Dendritic cell treated with granulocyte-macrophage colony-stimulating factor and Interleukin-4, amounts not matched to agents 40 ng/mL and 50 ng/mL, for 4 days (primary cell): ENCODE data around the gene IGFBP3.

Experiments
- H3K27ac Mint-ChIP-seq: one replicate; pipeline ENCODE4 v1.8.0; 2022; ENCODE audit warnings: mild to moderate bottlenecking, mixed read lengths
- H3K27me3 Mint-ChIP-seq: one replicate; pipeline ENCODE4 v1.8.0; 2022; ENCODE audit warnings: mild to moderate bottlenecking, mixed read lengths
- H3K36me3 Mint-ChIP-seq: one replicate; pipeline ENCODE4 v1.8.0; 2022; ENCODE audit warnings: low read depth, mixed read lengths
- H3K4me1 Mint-ChIP-seq: one replicate; pipeline ENCODE4 v1.8.0; 2022; ENCODE audit warnings: low read depth, mixed read lengths
- H3K4me3 Mint-ChIP-seq: one replicate; pipeline ENCODE4 v1.8.0; 2022; ENCODE audit warnings: mild to moderate bottlenecking, moderate library complexity, mixed read lengths
- H3K9me3 Mint-ChIP-seq: one replicate; pipeline ENCODE4 v1.8.0; 2022; ENCODE audit warnings: mixed read lengths
- intact Hi-C: fragments of 100-400 bp; cut with micrococcal nuclease; formaldehyde crosslinking; loops from one replicate; pipeline ENCODE4 v1.15.0; 2022

The IGFBP3 gene

GRCh38 chr7:45893374-45893995, 27.6 kb downstream of the IGFBP3 start:
- H3K9me3 Mint-ChIP-seq: no peaks in the 10 kb centered on the region
- H3K36me3 Mint-ChIP-seq: no peaks in the 10 kb centered on the region
- no peak overlapping the region for H3K4me3 Mint-ChIP-seq
- intact Hi-C loops: no loop called here
- no peaks in the 10 kb centered on the region for H3K4me1 Mint-ChIP-seq
- H3K27me3 Mint-ChIP-seq: peaks cover 35% of the 10 kb centered on the region
- H3K27ac Mint-ChIP-seq: no peak overlapping the region

- Mint-ChIP-seq H3K27ac (no peak overlapping the region), H3K4me1 (no peaks in the 10 kb centered on the region), H3K4me3 (no peak overlapping the region), H3K9me3 (no peaks in the 10 kb centered on the region), H3K27me3 (peaks cover 45% of the 10 kb centered on the region), H3K36me3 (no peaks in the 10 kb centered on the region)
- intact Hi-C loops: no loop called here
These were observed 28.6 kb downstream of the IGFBP3 start for GRCh38 chr7:45892407-45893035.

GRCh38 chr7:45891462-45892402, 29.3 kb downstream of the IGFBP3 start:
- Mint-ChIP-seq H3K4me3 (no peak overlapping the region), H3K9me3 (no peaks in the 10 kb centered on the region), H3K4me1 (no peaks in the 10 kb centered on the region), H3K27me3 (peaks cover 50% of the 10 kb centered on the region), H3K27ac (no peak overlapping the region), H3K36me3 (no peaks in the 10 kb centered on the region)
- intact Hi-C loops: no loop called here

GRCh38 chr7:45890902-45891461, 30.1 kb downstream of the IGFBP3 start:
- Mint-ChIP-seq H3K4me1 (no peaks in the 10 kb centered on the region), H3K27ac (no peak overlapping the region), H3K36me3 (no peaks in the 10 kb centered on the region), H3K9me3 (no peaks in the 10 kb centered on the region), H3K4me3 (no peak overlapping the region), H3K27me3 (peaks cover 53% of the 10 kb centered on the region)
- intact Hi-C loops: no loop called here

- Mint-ChIP-seq H3K4me1 (no peaks in the 10 kb centered on the region), H3K9me3 (no peaks in the 10 kb centered on the region), H3K4me3 (no peak overlapping the region), H3K36me3 (no peaks in the 10 kb centered on the region), H3K27ac (no peak overlapping the region), H3K27me3 (peaks cover 50% of the 10 kb centered on the region)
- intact Hi-C loops: no loop called here
These were observed 30.8 kb downstream of the IGFBP3 start for GRCh38 chr7:45890125-45890901.

GRCh38 chr7:45889367-45890067, 31.6 kb downstream of the IGFBP3 start:
- Mint-ChIP-seq H3K27me3 (peaks cover 53% of the 10 kb centered on the region), H3K36me3 (no peaks in the 10 kb centered on the region), H3K27ac (no peak overlapping the region), H3K4me3 (no peak overlapping the region), H3K9me3 (no peaks in the 10 kb centered on the region), H3K4me1 (no peaks in the 10 kb centered on the region)
- intact Hi-C loops: no loop called here

- Mint-ChIP-seq H3K27me3 (peaks cover 48% of the 10 kb centered on the region), H3K27ac (no peak overlapping the region), H3K36me3 (no peaks in the 10 kb centered on the region), H3K4me1 (no peaks in the 10 kb centered on the region), H3K4me3 (no peak overlapping the region), H3K9me3 (no peaks in the 10 kb centered on the region)
- intact Hi-C loops: no loop called here
These were observed 32.1 kb downstream of the IGFBP3 start for GRCh38 chr7:45888993-45889366.

GRCh38 chr7:45888185-45888992, 32.7 kb downstream of the IGFBP3 start, which contains the start of gene IGFBP1:
TSS of gene IGFBP1 (plus strand) at chr7:45888488. CDS start at chr7:45888653, 165 bp downstream.
- H3K36me3 Mint-ChIP-seq: no peaks in the 10 kb centered on the region
- H3K9me3 Mint-ChIP-seq: no peaks in the 10 kb centered on the region
- no peaks in the 10 kb centered on the region for H3K4me1 Mint-ChIP-seq
- H3K27me3 Mint-ChIP-seq: peaks cover 45% of the 10 kb centered on the region
- intact Hi-C loops: no loop called here
- no peak within 1 kb of the TSS for H3K4me3 Mint-ChIP-seq
- no peak within 1 kb of the TSS for H3K27ac Mint-ChIP-seq

- H3K4me3 Mint-ChIP-seq: no peak overlapping the region
- intact Hi-C loops: no loop called here
- H3K4me1 Mint-ChIP-seq: no peaks in the 10 kb centered on the region
- H3K27me3 Mint-ChIP-seq: peaks cover 44% of the 10 kb centered on the region
- H3K9me3 Mint-ChIP-seq: no peaks in the 10 kb centered on the region
- no peak overlapping the region for H3K27ac Mint-ChIP-seq
- no peaks in the 10 kb centered on the region for H3K36me3 Mint-ChIP-seq
These were observed 34.0 kb downstream of the IGFBP3 start for GRCh38 chr7:45886931-45887667.

- Mint-ChIP-seq H3K4me1 (no peaks in the 10 kb centered on the region), H3K27me3 (peaks cover 40% of the 10 kb centered on the region), H3K36me3 (no peaks in the 10 kb centered on the region), H3K27ac (no peak overlapping the region), H3K4me3 (no peak overlapping the region), H3K9me3 (no peaks in the 10 kb centered on the region)
- intact Hi-C loops: no loop called here
These were observed 35.7 kb downstream of the IGFBP3 start for GRCh38 chr7:45885264-45885882.

- Mint-ChIP-seq H3K27ac (no peak overlapping the region), H3K27me3 (peaks cover 27% of the 10 kb centered on the region), H3K4me1 (no peaks in the 10 kb centered on the region), H3K4me3 (no peak overlapping the region), H3K36me3 (no peaks in the 10 kb centered on the region), H3K9me3 (no peaks in the 10 kb centered on the region)
- intact Hi-C loops: no loop called here
These were observed 36.9 kb downstream of the IGFBP3 start for GRCh38 chr7:45884136-45884535.

GRCh38 chr7:45882465-45882810, 38.6 kb downstream of the IGFBP3 start:
- H3K4me1 Mint-ChIP-seq: no peaks in the 10 kb centered on the region
- no peak overlapping the region for H3K4me3 Mint-ChIP-seq
- peaks cover 10% of the 10 kb centered on the region for H3K27me3 Mint-ChIP-seq
- intact Hi-C loops: no loop called here
- H3K36me3 Mint-ChIP-seq: no peaks in the 10 kb centered on the region
- no peaks in the 10 kb centered on the region for H3K9me3 Mint-ChIP-seq
- no peak overlapping the region for H3K27ac Mint-ChIP-seq
